Hematopoietic multipotent progenitor cell treated with erythropoietin and hydrocortisone succinate and interleukin-3 and kit ligand, for 6 days (in vitro differentiated cells): Measurements from ENCODE around the gene BCAP31.
A peak's percentile ranks its signal among the peaks of the same experiment; 100 is the strongest.
"Not testable (repeated sequence)": the region's sequence is repeated elsewhere in the genome, so short reads cannot be mapped to it uniquely, and the experiment has no call there.

Experiments
- DNase-seq: peaks from one replicate; pipeline ENCODE4 v3.0.0-alpha.2; 2015

The BCAP31 gene

DNA sequence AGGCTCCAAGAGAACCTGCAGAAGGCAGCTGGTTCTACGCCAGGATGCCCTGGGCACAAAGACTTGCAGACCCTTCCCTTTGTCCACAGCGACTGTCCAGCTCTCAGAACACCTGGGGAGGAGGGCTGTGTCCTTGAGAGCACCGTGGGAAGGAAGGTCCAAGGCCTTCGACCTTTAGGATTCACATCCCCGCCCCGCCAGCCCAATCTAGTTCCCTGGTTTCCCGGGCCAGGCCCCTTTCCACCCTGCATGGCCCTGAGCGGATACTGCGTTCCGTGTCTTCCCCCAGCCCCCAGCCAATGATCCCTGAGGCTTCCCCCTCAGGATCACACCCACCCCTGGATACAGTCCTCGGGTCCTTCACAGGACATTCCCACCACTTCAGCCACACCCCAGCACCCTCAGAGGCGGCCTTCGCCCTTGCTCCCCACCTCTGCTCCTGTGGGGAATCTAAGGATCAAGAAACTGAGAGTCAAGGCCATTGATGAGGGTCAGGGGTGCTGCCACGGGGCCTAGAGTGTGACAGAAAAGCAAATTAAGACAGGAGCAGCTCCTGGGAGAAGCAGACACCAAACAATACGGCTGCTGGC is 9.6 kb upstream of the BCAP31 start:
- DNase-seq, result no peak

DNA sequence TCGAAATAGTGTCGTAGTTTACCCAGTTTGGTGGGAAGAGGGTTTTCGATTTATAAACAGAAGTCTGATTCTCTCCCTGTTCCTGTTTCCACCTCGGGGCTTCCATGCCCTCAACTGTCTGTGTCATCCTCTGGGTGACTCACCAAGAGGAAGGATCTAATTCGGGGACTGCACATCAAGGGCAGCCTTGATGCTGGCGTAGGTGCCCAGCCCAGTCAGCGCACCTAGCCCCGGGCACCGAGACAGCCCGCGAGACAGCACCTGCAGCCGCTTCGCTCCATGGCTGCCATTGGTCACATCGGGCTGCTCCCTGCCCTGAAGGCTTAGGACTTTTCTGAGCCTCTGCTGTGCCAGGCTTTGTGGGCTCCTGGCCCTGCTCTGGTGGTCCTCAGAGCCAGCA is 8.2 kb upstream of the BCAP31 start:
- no peak for DNase-seq

DNA sequence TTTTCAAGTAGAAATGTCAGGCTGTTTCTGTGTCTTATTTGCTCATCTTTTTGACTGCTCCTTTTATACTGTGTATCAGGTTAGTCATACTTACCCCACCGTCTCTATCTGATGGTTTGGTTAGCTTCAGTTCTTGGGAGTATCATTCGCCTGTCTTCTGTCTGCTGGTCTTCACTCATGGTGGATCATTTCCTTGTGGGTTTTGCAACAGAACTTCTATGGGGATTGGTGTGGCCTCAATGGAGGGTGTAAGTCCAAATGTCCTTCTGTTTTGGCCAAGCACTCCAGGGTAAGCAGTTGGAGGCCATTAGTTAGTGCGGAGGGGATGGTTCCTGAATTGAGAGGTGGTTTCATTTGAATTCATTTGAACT is 7.6 kb upstream of the BCAP31 start:
- DNase-seq, result no peak

DNA sequence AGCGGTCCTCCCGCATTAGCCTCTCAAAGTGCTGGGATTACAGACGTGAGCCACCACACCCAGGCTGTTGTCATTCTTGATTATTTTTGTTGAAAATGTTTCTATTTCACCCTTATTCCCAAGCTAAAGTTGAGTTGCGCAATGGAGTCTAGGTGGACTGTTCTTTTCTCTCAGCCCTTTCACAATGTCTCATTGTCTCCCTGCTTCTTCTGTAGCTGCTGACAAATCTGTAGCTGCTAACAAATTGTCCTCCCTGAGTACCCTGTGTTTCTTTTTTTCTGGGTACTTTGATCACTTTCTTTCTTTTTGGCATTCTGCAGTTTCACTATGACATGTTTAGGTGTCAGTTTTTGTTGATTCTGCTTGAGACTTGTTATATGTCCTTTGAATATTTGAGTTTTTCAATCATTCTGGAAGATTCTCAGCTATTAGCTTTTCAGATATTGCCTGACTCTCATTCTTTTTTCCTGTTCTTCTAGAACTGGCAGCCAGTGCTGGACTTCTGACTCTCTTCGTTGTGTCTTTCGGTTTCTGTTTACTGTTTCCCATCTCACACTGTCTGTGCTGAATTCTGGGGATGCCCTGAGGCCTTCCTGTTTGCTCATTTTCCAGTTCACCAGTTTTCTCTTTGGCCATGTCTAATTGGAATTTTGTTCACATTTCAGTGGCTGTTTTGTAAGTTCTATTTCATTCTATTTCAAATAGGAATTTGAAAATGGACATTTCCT is 7.1 kb upstream of the BCAP31 start:
- DNase-seq, result no peak

DNA sequence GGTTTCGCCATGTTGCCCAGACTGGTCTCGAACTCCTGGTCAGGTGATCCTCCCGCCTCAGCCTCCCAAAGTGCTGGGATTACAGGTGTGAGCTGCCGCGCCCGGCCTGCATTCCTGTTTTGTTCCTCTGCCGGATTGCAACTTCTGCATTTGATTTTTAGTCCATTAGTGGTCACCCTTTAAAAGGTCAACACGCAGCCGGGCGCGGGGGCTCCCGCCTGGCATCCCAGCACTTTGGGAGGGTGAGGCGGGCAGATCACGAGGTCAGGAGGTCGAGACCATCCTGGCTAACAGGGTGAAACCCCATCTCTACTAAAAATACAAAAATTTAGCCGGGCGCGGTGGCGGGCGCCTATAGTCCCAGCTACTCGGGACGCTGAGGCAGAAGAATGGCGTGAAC is 5.9 kb upstream of the BCAP31 start:
- not testable (repeated sequence) for DNase-seq

DNA sequence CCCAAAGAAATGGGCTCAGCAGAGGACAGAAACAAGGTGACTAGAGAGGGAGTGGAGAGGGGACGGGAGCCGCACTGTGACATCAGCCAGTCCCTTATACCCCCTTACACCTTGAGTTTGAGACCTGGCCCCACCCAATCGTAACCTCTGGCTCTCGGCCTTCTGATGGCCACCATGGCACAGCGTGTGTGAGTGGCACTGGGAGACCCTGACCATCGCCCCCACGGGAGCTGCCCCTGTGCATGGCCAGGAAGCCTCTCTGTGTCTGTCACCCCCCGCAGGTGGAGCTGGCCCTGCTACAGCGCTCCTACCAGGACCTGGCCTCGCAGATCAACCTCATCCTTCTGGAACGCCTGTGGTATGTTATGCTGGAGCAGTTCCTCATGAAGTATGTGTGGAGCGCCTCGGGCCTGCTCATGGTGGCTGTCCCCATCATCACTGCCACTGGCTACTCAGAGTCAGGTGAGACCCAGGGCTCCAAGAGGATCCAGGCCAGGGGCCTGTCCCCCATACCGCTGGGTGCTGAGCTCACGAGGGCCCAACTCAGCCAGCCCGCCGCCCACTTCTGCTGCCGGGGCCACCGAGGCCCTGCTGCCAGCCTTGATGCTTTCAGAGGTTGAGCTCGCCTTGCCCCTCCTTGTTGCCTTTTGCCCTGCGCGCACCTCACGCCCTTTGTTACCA is 4.9 kb upstream of the BCAP31 start:
- DNase-seq, result no peak

DNA sequence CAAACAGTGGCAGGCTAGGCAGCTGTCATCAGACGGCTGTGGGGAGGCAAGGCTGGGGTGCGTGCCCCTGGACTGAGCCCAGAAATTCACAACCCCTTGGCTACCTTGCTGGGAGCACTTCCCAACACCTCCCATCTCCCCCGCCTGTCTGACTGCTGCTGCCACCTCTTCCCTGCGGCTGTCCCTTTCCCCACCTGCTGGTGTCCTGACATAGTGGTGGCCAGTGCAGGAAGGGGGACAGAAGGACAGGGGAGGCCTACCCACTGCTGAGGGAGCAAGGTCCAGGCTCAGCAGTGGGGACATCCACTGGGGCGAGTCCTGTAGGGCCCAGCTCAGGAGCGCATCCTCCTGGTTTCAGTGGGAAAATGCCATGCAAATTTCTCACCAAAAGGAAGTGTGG is 3.9 kb upstream of the BCAP31 start:
- no peak for DNase-seq

DNA sequence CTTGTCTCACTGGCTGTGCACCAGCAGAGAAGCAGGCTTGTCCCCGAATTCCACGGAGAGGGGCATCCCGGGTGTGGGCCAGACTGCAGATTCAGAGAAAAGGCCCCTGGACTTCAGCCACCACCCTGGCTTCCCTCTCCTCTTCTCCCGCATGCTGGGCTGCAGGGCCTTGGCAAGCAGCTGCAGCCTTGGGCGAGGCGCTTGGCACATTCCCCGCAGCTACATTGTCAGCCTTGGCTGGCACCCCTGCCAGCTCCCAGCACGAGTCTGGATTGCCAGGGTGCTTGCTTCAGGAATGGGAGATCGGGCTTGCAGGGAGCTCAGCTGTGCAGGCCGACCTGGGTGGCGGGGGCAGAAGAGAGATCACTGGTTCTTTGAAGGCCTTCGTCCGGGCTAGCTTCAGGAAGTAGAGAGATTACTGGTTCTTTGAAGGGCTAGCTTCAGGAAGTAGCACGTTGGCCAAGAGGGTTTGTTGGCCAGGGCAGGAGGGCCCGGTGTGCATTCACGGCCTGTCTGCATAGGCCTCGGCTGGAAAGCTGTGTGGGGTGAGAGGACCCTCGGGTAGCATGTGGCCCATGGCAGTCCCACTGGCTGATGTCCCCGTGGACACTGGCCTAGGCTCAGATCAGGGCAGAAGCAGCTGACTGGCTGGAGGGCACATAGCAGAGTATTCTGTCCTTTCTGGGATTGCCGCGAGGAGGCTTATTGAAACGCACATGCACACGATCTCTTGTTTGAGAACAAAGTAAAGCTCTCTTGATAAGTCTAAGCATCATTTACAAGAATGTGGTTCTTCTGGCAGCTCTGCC is 3.1 kb upstream of the BCAP31 start:
- no peak for DNase-seq

DNA sequence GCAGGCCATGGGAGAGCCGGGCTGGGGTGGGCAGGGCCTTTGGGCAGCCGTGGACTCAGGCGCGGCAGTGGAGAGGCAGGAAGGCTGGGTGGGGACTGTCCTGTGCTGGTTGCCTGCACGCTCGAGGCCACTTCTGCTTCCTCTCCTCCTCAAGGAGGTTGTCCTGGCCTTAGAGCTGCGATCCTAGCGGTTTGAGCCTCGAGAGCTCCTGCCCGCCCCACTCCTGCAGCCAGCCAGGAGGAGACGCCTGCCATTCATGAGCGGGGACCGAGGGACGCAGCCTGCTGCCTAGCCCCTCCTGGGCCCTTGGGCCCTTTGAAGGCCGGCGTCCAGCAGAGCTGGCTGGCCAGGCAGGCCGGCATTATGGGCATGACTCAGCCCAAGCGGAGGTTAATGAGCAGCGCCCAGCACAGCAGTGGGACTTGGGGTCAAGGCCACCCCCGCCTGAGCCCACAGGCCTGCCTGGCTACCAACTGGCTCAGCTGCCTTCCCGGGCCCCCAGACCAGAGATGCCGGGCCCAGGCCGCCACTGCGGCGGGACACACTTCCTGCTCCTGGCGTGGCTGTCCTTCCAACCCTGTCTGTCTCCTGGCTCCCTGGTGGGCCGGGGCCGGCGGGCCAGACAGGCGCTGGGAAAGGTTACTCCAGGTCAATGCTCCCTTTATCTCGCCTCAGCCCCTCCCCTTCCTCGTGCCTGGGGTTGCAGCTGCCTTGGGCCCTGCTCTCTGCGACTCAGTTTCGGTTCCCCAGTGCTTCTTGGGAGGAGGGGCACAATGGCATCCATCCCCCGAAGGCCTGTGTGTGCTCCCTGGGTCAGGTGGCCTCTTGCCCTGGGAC is 2.3 kb upstream of the BCAP31 start:
- DNase-seq, result peak; percentile 70

DNA sequence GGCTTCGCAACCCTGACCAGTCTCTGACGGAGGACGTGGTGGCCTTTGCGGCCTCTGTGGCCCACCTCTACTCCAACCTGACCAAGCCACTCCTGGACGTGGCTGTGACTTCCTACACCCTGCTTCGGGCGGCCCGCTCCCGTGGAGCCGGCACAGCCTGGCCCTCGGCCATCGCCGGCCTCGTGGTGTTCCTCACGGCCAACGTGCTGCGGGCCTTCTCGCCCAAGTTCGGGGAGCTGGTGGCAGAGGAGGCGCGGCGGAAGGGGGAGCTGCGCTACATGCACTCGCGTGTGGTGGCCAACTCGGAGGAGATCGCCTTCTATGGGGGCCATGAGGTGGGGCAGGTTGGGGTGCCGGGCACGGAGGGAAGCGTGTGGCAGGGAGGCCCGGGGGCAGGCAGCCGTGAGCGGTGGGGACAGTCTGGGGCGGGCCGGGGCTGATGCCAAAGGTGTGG is 1.7 kb upstream of the BCAP31 start:
- no peak for DNase-seq

DNA sequence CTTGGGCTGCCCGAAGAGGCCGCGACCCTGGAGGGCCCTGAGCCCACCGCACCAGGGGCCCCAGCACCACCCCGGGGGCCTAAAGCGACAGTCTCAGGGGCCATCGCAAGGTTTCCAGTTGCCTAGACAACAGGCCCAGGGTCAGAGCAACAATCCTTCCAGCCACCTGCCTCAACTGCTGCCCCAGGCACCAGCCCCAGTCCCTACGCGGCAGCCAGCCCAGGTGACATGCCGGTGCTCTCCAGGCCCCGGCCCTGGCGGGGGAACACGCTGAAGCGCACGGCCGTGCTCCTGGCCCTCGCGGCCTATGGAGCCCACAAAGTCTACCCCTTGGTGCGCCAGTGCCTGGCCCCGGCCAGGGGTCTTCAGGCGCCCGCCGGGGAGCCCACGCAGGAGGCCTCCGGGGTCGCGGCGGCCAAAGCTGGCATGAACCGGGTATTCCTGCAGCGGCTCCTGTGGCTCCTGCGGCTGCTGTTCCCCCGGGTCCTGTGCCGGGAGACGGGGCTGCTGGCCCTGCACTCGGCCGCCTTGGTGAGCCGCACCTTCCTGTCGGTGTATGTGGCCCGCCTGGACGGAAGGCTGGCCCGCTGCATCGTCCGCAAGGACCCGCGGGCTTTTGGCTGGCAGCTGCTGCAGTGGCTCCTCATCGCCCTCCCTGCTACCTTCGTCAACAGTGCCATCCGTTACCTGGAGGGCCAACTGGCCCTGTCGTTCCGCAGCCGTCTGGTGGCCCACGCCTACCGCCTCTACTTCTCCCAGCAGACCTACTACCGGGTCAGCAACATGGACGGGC is 1.0 kb upstream of the BCAP31 start:
- DNase-seq, result no peak

DNA sequence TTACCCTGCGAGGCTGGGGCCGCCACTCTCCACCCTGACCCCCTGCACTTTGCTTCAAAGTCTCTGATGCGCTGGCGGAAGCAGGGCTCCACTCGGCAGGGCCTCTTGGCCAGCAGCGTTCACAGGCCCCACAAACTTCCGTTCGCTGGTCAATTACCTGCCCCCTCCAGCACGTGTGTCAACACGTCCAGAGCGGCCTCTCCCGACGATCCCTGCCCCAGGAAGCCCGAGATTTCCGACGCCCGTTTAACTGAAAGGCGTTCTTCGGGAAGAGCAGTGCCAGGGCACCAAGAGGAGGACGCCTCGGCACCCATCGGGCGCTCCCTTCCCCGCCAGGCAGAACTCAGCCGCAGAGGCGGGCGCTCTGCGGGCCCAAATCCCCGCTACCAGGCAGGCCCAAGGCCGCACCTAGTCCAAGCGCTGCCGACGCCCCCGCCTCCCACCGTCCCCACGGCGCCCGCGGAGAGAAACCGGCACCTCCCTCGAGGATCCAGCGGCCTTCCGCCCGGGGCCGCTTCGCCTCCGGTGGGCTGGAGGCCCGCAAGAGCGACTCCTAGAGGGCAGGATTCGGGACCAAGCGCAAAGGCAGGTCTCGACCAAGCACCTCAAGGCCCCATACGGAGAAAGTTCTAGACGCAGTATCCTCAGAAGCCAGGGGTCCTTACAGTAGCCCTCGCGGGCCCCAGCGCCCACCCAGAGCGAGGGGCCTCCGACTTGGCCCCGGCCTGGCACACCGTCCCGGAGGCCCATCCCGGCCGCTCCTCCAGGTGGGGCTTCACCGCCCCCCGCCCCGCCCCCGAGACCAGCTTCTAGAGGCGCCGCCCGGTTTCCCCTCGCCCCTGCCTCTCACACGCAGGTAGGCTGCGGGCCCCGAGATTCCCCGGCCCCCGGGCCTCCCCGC is 586 bp downstream of the BCAP31 start:
- DNase-seq, result peak; percentile 69

DNA sequence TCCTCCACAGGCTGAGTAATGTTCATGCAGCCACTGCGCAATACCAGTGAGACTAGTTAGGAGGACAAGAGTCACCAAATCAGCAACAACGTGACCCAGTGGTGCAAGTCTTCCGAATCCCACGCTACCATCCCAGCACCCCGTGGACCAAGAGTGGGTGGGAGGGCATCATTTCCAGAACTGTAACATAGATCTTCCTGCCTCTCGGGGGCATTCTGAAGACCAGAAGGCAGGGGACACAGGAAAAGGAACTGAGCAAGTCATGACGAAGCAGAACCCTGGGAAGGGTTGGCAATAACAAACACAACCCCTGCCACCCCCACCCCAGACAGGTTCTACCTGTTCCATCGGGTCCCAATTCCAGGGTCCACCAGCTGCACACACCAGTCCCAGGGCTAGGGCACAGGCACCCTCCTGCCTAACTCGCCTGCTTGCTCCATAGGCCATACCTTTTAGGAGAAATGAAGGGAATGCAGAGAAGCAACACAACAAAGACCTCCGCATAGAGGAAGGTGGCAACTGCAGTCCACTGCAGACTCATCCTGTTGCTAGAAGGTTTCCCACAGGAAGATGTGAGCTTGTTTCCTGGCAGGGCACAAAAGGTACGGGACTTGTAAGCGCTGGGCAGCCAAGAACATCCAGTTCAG is 1.4 kb downstream of the BCAP31 start:
- peak; percentile 32 for DNase-seq

DNA sequence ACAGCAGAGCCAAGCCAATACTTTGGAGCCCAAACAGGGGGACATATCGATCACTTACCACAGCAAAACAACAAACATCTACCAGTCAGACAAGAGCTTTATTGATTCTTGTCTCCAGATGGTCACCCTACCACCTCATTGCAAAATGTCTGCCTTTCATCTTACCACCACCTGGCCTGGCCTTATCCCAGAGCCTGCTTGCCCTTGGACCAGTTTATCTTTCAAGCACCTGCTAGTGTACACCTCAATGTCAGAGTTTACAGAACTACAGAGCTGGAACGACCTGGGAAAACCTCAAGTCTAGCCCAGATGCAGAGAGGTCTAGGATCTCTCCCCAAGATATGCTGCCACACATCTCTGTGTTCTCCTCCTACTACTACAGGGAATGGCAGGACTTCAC is 4.5 kb downstream of the BCAP31 start:
- DNase-seq, result no peak

DNA sequence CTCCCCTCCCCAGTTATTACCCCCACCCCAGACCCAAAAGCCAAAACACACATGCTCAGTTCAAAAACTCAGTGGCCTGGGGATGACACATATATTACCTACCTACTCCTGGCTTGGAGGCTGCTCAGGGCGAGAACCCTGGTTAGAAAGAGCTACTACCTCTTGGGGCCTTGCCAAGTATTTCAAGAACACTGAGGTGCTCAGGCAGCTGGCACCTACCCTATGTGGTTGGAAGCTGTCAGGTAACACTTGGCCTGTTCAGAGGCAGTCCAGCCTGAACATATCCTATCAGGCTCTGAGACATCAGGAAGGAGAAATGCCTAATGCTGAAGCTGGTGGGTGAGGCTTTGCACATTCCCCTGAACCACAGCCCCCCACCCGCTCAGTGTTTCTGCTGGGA is 4.9 kb downstream of the BCAP31 start:
- DNase-seq, result no peak

DNA sequence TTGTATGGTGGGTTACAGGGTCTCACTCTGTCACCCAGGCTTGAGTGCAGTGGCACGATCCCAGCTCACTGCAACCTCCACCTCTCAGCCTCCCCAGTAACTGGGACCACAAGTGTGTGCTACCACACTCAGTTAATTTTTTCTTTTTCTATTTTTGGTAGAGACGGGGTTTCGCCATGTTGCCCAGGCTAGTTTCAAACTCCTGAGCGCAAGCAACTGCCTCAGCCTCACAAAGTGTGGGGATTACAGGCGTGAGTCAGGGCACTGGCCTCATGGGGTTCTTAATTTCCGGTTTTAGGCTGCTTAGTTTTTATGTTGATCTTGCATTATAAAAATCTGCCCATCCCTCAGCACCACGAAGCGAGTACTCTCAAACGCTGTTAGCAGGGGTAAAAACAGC is 6.7 kb downstream of the BCAP31 start:
- DNase-seq, result no peak

DNA sequence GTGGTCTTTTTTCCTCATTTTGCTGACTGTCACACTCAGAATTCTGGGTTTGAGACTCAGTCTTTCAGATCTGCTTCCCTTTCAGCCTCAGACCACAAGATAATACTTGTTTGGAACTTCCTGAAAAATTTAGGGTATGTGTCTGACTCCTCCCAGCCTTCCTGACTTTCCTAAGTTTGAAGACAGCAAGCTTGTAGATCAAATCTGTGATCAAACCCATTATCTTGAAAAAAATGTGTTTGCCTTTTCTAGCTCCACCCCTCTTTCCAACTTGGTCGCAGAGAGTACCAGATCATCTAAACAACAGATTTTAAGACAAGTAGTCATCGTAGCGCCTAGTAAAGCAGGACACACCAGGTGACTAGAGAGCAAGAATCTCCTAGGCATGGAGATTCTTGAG is 9.9 kb downstream of the BCAP31 start:
- no peak for DNase-seq

DNA sequence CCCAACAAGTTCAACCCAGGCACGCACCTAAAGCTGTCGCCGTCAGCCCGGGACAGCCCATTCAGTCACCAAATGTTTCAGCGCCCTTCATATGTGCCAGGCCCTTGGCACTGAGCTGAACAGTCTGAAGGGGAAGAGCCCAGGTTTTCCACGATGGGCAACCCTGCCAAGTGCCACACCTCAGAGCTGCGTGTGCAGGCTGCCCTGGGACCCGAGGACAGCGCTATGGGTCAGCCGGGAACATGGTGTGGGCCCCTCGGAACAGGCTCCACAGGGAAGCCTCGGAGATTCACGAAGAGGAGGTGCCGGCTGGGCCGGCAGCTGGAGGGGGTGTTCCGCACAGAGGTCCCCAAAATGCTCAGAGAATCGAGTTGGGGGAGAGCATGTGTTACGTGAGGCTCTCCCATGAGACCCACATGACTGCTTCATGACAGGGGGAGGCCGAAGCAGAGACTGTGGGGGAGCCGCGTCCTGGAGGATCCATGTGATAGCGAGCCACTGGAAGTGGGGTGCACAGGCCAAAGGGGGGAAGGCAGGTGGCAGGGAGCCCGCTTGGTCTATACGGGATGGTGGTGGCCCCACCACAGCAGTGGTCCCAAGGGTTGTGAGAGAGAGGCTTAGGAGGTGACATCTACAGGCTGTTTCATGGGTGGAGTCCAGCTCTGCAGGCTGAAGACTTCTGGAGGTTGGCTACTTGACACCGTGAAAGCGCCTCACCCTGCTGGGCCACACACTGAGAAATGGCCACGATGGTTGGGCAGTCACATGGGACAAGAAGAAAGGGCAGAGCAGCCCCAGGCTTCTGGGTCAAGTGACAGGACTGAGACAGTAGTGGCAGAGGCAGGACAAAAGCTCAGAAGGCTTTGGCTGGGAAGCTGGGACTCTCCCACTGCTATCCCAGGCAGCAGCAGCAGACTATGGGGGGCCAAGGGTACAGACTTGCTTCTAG is 14.2 kb downstream of the BCAP31 start:
- DNase-seq, result no peak

DNA sequence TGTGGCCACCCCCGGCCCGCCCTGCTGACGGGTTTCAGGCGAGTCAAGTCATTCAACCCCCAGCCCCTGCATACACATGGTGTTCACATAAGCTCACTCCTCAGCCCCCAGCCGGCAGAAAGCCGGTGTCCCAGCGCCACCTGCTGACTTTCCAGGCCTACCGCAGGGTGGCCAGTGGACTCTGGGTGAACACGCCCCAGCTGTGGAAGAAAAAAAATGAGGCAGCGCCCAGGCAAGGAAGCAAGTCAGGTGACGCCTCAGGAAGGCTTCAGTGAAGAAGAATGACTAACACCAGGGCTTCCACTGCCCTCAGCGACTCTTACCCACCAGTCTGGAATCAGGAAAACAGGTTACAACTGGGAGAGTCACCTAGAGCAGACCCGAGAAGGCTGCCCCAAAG is 15.8 kb downstream of the BCAP31 start:
- peak; percentile 78 for DNase-seq
